Mammary epithelial cell (primary cell): Measurements from ENCODE around the gene MATN4.

ENCODE experiments used
- EZH2 ChIP-seq: IDR thresholded peaks from 2 replicates; pipeline ENCODE4 v1.6.1; 2012; ENCODE audit warnings: low read length, inconsistent platforms, borderline replicate concordance
- TF ChIP-seq, protein P1 (sequence below), 2 donors: IDR thresholded peaks in 1 of 2; conservative IDR thresholded peaks in 1 of 2; 2 replicates each; pipeline ENCODE4 v1.5.1; 2011 to 2012; ENCODE audit warnings: inconsistent platforms in 2 of 2, low read length in 2 of 2, mild to moderate bottlenecking in 2 of 2, control low read depth in 1 of 2, low read depth in 1 of 2; ENCODE audit not compliant: insufficient read depth in 1 of 2; ENCODE audit errors: extremely low read depth in 1 of 2

DNA sequence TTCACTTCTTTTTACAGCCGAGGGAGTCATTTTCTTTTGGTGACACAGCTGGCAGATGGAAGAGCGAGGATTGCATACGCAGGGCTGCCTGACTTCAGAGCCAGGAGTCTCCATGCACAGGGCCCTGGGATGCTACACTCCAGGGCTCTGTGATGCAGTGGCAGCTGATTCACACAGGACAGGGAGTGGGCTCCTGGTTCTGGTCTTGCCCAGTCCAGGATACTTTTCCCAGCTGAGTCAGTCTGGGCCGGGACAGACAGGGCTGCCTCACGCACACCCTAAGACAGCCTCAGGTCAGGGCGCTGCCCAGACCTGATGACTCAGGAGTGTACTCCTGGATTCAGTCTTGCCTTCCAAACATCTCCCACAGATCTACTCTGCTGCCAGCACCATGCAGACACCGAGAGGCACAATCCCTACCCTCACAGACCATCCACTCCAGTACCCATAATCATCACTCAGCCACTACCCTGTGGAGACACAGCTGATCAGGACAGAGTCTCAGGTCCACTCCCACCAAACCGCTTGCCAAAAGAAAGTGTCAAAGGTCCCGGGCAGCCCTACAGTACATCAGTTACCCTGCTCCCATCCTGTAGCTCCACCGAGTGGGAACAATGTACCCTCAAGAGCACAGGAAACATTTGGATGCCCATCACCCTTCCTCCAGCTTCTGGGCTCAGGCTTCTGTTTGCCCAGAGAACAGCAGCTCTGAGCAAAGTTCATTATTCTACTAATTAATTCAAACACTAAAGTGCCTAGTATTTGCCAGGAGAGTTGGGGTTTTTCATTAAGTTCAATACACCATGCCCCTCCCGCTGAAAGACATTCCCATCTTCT is 28.6 kb upstream of the MATN4 start:
- TF ChIP-seq, protein P1, sequence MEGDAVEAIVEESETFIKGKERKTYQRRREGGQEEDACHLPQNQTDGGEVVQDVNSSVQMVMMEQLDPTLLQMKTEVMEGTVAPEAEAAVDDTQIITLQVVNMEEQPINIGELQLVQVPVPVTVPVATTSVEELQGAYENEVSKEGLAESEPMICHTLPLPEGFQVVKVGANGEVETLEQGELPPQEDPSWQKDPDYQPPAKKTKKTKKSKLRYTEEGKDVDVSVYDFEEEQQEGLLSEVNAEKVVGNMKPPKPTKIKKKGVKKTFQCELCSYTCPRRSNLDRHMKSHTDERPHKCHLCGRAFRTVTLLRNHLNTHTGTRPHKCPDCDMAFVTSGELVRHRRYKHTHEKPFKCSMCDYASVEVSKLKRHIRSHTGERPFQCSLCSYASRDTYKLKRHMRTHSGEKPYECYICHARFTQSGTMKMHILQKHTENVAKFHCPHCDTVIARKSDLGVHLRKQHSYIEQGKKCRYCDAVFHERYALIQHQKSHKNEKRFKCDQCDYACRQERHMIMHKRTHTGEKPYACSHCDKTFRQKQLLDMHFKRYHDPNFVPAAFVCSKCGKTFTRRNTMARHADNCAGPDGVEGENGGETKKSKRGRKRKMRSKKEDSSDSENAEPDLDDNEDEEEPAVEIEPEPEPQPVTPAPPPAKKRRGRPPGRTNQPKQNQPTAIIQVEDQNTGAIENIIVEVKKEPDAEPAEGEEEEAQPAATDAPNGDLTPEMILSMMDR (conservative IDR thresholded peaks at IDR 0.05 in 1 of 2, IDR thresholded peaks at IDR 0.05 in 1 of 2; ENCODE audit: extremely low read depth in 1 of 2, insufficient read depth in 1 of 2, low read depth in 1 of 2, low read length in 2 of 2), result no peak
- TF ChIP-seq EZH2, result no peak
